ENCODE data around the gene BEND6. TPM values are rescaled to one million over a fixed set of nuclear protein-coding genes. Genes with fewer than 3 reads are reported as not detected.

BEND6 gene
- total and polyA plus RNA-seq, 2 donors (not counting 3 experiments of a cell fraction or from before 2014, with no cell fraction given) = 0.15 to 0.66 TPM

DNA sequence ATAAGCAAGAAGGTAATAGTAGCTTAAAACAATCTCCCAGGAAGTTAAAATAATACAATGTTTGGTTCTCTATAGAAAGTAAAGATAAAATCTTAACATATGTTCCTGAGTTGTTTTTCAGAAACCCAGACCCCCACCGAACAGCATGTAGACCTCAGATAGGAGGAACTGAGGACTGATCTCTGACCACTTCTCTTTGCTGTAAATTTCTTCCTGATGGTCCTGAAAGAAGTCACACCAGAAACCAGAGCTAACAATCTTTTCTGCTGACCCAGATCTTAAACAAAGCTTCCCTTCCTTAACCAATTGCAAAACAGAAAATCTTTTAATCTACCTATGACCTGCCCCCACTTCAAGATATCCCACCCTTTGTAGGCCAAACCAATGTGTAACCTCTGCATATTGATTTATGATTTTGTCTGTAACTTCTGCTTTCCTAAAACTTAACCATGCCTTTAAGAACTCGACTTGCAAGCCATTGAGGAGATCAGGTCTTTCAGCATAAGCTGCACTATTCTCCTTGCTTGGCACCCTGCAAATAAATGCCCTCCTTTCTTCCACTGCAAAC lies 21.9 kb upstream of the BEND6 start:
- H3K9me3 ChIP-seq (replicated peaks; ENCODE audit: control insufficient read depth, insufficient read depth, low read length) = no peaks in the 10 kb centered on the region
- intact Hi-C loops (cut with micrococcal nuclease) = no loop called here
- no peaks in the 10 kb centered on the region for H3K9me1 ChIP-seq (replicated peaks; ENCODE audit: control insufficient read depth, extremely low read depth, insufficient read depth, low read length)
- no peak overlapping the region for H3K27ac ChIP-seq (ENCODE audit: insufficient read depth, low read depth, low read length)
- no peak overlapping the region for H2AFZ ChIP-seq (ENCODE audit: low read depth, low read length)
- no peak for DNase-seq (ENCODE audit: low read depth, low spot score)
- FAIRE-seq = no peak
- H4K20me1 ChIP-seq (replicated peaks; ENCODE audit: control insufficient read depth, extremely low read depth, insufficient read depth, low read length) = no peaks in the 10 kb centered on the region
- H3K79me2 ChIP-seq (ENCODE audit: control insufficient read depth, insufficient read depth, low read length) = no peaks in the 10 kb centered on the region
- H3K4me1 ChIP-seq (ENCODE audit: control insufficient read depth, extremely low read depth, insufficient read depth, low read length) = no peaks in the 10 kb centered on the region
- no peak for TF ChIP-seq JUN (IDR thresholded peaks at IDR 0.05; ENCODE audit: borderline replicate concordance, insufficient read depth, insufficient read length, low read depth)
- TF ChIP-seq, protein P1, sequence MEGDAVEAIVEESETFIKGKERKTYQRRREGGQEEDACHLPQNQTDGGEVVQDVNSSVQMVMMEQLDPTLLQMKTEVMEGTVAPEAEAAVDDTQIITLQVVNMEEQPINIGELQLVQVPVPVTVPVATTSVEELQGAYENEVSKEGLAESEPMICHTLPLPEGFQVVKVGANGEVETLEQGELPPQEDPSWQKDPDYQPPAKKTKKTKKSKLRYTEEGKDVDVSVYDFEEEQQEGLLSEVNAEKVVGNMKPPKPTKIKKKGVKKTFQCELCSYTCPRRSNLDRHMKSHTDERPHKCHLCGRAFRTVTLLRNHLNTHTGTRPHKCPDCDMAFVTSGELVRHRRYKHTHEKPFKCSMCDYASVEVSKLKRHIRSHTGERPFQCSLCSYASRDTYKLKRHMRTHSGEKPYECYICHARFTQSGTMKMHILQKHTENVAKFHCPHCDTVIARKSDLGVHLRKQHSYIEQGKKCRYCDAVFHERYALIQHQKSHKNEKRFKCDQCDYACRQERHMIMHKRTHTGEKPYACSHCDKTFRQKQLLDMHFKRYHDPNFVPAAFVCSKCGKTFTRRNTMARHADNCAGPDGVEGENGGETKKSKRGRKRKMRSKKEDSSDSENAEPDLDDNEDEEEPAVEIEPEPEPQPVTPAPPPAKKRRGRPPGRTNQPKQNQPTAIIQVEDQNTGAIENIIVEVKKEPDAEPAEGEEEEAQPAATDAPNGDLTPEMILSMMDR (IDR thresholded peaks at IDR 0.05; ENCODE audit: extremely low read depth in 1 of 2, insufficient read depth in 1 of 2, low read depth in 1 of 2, low read length in 2 of 2) = no peak
- TF ChIP-seq, protein P2, sequence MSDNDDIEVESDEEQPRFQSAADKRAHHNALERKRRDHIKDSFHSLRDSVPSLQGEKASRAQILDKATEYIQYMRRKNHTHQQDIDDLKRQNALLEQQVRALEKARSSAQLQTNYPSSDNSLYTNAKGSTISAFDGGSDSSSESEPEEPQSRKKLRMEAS (IDR thresholded peaks at IDR 0.05; ENCODE audit: insufficient read depth, insufficient read length) = no peak
- TF ChIP-seq POLR2AphosphoS5 (IDR thresholded peaks at IDR 0.05; ENCODE audit: insufficient read depth, low read depth, low read length) = no peak
- no peak overlapping the region for H3K4me2 ChIP-seq (ENCODE audit: insufficient read depth, low read length)
- H3K27me3 ChIP-seq (ENCODE audit: control insufficient read depth in 2 of 2, insufficient read depth in 2 of 2, low read length in 2 of 2) = no peaks in the 10 kb centered on the region
- no peaks in the 10 kb centered on the region for H3K36me3 ChIP-seq (ENCODE audit: control insufficient read depth in 2 of 2, extremely low read depth in 1 of 2, insufficient read depth in 2 of 2, low read length in 2 of 2)
- no TSS peak for BruUV-seq (replicated peaks)
- H3K4me3 ChIP-seq (replicated peaks in 1 of 3; ENCODE audit: insufficient read depth in 1 of 3, low read depth in 1 of 3, low read length in 3 of 3) = no peak overlapping the region
- POLR2A ChIA-PET = no interaction called here
- dilution Hi-C loops (cut with MboI; ENCODE audit: extremely low pct_ligation_motif_present, low sequenced_read_pairs) = no loop called here
- no peak overlapping the region for H3K9ac ChIP-seq (replicated peaks; ENCODE audit: extremely low read depth, insufficient read depth, low read length)
- CTCF ChIA-PET = interaction anchor here (1.1 kb wide), 1 partner anchor 22 kb away, joined by 5 read pairs; the partner anchor contains the start of gene BEND6

DNA sequence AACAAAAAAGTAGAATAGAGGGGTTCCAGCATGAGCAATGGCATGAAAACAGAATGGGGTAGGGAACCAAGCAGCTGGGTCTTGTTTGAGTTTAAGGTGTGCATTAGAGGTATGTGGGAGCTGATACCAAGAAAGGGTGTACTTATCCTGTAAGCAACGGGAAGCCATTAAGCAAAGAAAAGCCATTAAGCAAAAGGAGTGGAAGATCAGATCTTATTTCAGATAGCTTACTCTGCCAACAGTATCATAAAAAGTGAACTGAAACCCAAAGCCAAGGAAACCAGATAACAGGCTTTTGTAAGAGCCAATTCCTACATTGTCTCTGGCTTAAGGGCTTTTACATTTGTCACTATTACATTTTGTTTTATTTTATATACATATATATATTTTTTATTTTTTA lies 21.3 kb upstream of the BEND6 start:
- CTCF ChIA-PET = interaction anchor here (1.1 kb wide), 1 partner anchor 22 kb away, joined by 5 read pairs; the partner anchor contains the start of gene BEND6

More for the DNA sequence above, 21.3 kb upstream of the BEND6 start:
- DNase-seq (ENCODE audit: low read depth, low spot score) = no peak
- Histone ChIP-seq H3K9me3 (replicated peaks; ENCODE audit: control insufficient read depth, insufficient read depth, low read length) (no peaks in the 10 kb centered on the region), H3K27ac (ENCODE audit: insufficient read depth, low read depth, low read length) (no peak overlapping the region), H3K79me2 (ENCODE audit: control insufficient read depth, insufficient read depth, low read length) (no peaks in the 10 kb centered on the region), H3K4me3 (replicated peaks in 1 of 3; ENCODE audit: insufficient read depth in 1 of 3, low read depth in 1 of 3, low read length in 3 of 3) (no peak overlapping the region), H3K9me1 (replicated peaks; ENCODE audit: control insufficient read depth, extremely low read depth, insufficient read depth, low read length) (no peaks in the 10 kb centered on the region), H4K20me1 (replicated peaks; ENCODE audit: control insufficient read depth, extremely low read depth, insufficient read depth, low read length) (no peaks in the 10 kb centered on the region), H3K4me1 (ENCODE audit: control insufficient read depth, extremely low read depth, insufficient read depth, low read length) (peaks cover 3% of the 10 kb centered on the region), H3K9ac (replicated peaks; ENCODE audit: extremely low read depth, insufficient read depth, low read length) (no peak overlapping the region), H3K36me3 (ENCODE audit: control insufficient read depth in 2 of 2, extremely low read depth in 1 of 2, insufficient read depth in 2 of 2, low read length in 2 of 2) (no peaks in the 10 kb centered on the region), H3K4me2 (ENCODE audit: insufficient read depth, low read length) (no peak overlapping the region), H3K27me3 (ENCODE audit: control insufficient read depth in 2 of 2, insufficient read depth in 2 of 2, low read length in 2 of 2) (no peaks in the 10 kb centered on the region), H2AFZ (ENCODE audit: low read depth, low read length) (no peak overlapping the region)
- TF ChIP-seq GATA2 (IDR thresholded peaks at IDR 0.05; ENCODE audit: insufficient read depth, insufficient read length, low read depth, low read length) (no peak), FOS (IDR thresholded peaks at IDR 0.05; ENCODE audit: borderline replicate concordance, insufficient read depth, low read length) (no peak), MYC (IDR thresholded peaks at IDR 0.05; ENCODE audit: low read depth, low read length) (no peak), EZH2 (IDR thresholded peaks at IDR 0.05; ENCODE audit: borderline replicate concordance, low read depth, low read length, severe bottlenecking) (no peak), POLR2A (IDR thresholded peaks at IDR 0.05; ENCODE audit: low read depth, low read length) (no peak), JUN (IDR thresholded peaks at IDR 0.05; ENCODE audit: borderline replicate concordance, insufficient read depth, insufficient read length, low read depth) (no peak), POLR2AphosphoS5 (IDR thresholded peaks at IDR 0.05; ENCODE audit: insufficient read depth, low read depth, low read length) (no peak)
- TF ChIP-seq, protein P2 (IDR thresholded peaks at IDR 0.05; ENCODE audit: insufficient read depth, insufficient read length) = no peak
- TF ChIP-seq, protein P1 (IDR thresholded peaks at IDR 0.05; ENCODE audit: extremely low read depth in 1 of 2, insufficient read depth in 1 of 2, low read depth in 1 of 2, low read length in 2 of 2) = no peak
- FAIRE-seq = no peak
- POLR2A ChIA-PET = no interaction called here
- dilution Hi-C loops (cut with MboI; ENCODE audit: extremely low pct_ligation_motif_present, low sequenced_read_pairs) (no loop called here), intact Hi-C loops (cut with micrococcal nuclease) (no loop called here)
- no TSS peak for BruUV-seq (replicated peaks)

Measured in endothelial cell of umbilical vein (primary cell).